HepG2 (cell line): ENCODE results near the gene HECTD1. TPM values are rescaled to one million over a fixed set of nuclear protein-coding genes. Genes with fewer than 3 reads are reported as not detected.

Source experiments
- ATAD3A ChIP-seq: sonication (generic); formaldehyde crosslinking; IDR thresholded peaks from 2 replicates; pipeline ENCODE4 v1.4.0; 2020; ENCODE audit warnings: missing genetic modification reagents
- CBX5 ChIP-seq: sonication (generic); formaldehyde crosslinking; IDR thresholded peaks from 2 replicates; pipeline ENCODE4 v1.4.0; 2020; ENCODE audit warnings: missing genetic modification reagents, borderline replicate concordance
- GATAD1 ChIP-seq: IDR thresholded peaks from 2 replicates; pipeline ENCODE4 v1.6.1; 2016; ENCODE audit warnings: missing genetic modification reagents, missing compliant biosample characterization
- HMGA1 ChIP-seq: sonication (generic); formaldehyde crosslinking; conservative IDR thresholded peaks from 2 replicates; pipeline ENCODE4 v1.4.0; 2020; ENCODE audit warnings: missing genetic modification reagents
- ISL2 ChIP-seq: sonication (generic); formaldehyde crosslinking; IDR thresholded peaks from 2 replicates; pipeline ENCODE4 v1.5.0; 2020; ENCODE audit warnings: missing genetic modification reagents
- JUND ChIP-seq: sonication (generic); formaldehyde crosslinking; IDR thresholded peaks from 2 replicates; pipeline ENCODE4 v1.8.0; 2022; ENCODE audit warnings: mild to moderate bottlenecking, missing genetic modification reagents
- MATR3 ChIP-seq: sonication (generic); formaldehyde crosslinking; IDR thresholded peaks from 2 replicates; pipeline ENCODE4 v1.4.0; 2020; ENCODE audit warnings: missing genetic modification reagents
- MED8 ChIP-seq: sonication (generic); formaldehyde crosslinking; IDR thresholded peaks from 2 replicates; pipeline ENCODE4 v1.8.1; 2023; ENCODE audit warnings: mild to moderate bottlenecking, missing genetic modification reagents; ENCODE audit not compliant: insufficient replicate concordance
- MIER2 ChIP-seq: IDR thresholded peaks from 2 replicates; pipeline ENCODE4 v1.6.1; 2016; ENCODE audit warnings: missing biosample characterization, missing genetic modification reagents
- NR3C1 ChIP-seq: sonication (generic); formaldehyde crosslinking; IDR thresholded peaks from 2 replicates; pipeline ENCODE4 v1.4.0; 2020; ENCODE audit warnings: missing genetic modification reagents
- RBAK ChIP-seq: sonication (generic); formaldehyde crosslinking; IDR thresholded peaks from 2 replicates; pipeline ENCODE4 v1.5.1; 2020; ENCODE audit warnings: mild to moderate bottlenecking, missing genetic modification reagents
- SAP130 ChIP-seq: IDR thresholded peaks from 2 replicates; pipeline ENCODE4 v1.6.1; 2016; ENCODE audit warnings: low read depth
- SNRNP70 ChIP-seq: fragments of 200-400 bp; formaldehyde crosslinking; IDR thresholded peaks from 2 replicates; pipeline ENCODE4 v1.6.1; 2017; ENCODE audit warnings: mild to moderate bottlenecking, low read depth, low read length, moderate library complexity
- SRSF4 ChIP-seq: fragments of 200-400 bp; formaldehyde crosslinking; IDR thresholded peaks from one replicate; pipeline ENCODE4 v1.6.1; 2018; ENCODE audit warnings: mild to moderate bottlenecking, low read depth, low read length, moderate library complexity; ENCODE audit not compliant: poor library complexity, severe bottlenecking
- TBX3 ChIP-seq: fragments of 450-650 bp; IDR thresholded peaks from 2 replicates; pipeline ENCODE4 v1.6.1; 2017; ENCODE audit warnings: antibody characterized with exemption, mild to moderate bottlenecking, inconsistent platforms, borderline replicate concordance
- ZFYVE20 ChIP-seq: sonication (generic); formaldehyde crosslinking; IDR thresholded peaks from 2 replicates; pipeline ENCODE4 v1.8.0; 2023; ENCODE audit warnings: low read depth, mild to moderate bottlenecking, moderate library complexity, missing genetic modification reagents, borderline replicate concordance
- ZNF136 ChIP-seq: sonication (generic); formaldehyde crosslinking; IDR thresholded peaks from 2 replicates; pipeline ENCODE4 v1.8.1; 2022; ENCODE audit warnings: low read depth, mild to moderate bottlenecking, moderate library complexity, missing genetic modification reagents
- ZNF329 ChIP-seq: sonication (generic); formaldehyde crosslinking; IDR thresholded peaks from 2 replicates; pipeline ENCODE4 v1.9.0; 2021; ENCODE audit warnings: low read depth, mild to moderate bottlenecking, missing genetic modification reagents
- polyA plus RNA-seq, 8 experiments: library from polyadenylated mRNA; depleted of rRNA in 3 of 8; stranded (reverse) in 7 of 8; unstranded in 1 of 8; fragments of >200 nt; fragmentation: Illumina TruSeq in 4 of 8; extraction: Trizol in 4 of 8; gene quantifications; 2 replicates each; pipeline versions ENCODE4 v1.2.1 to v1.2.3, GENCODE V29; 2011 to 2016; ENCODE audit warnings: low read depth in 4 of 8, missing spikeins in 1 of 8, mixed read lengths in 1 of 8; ENCODE audit not compliant: insufficient read depth in 1 of 8
- total RNA-seq, 5 experiments: library from RNA; depleted of rRNA; stranded (reverse); fragments of >200 nt; fragmentation: Illumina TruSeq; extraction: Trizol; gene quantifications; 2 replicates each; pipeline ENCODE4 v1.2.3, GENCODE V29; 2016; ENCODE audit warnings: low read depth in 1 of 5
- TF ChIP-seq, protein P1 (sequence below): sonication (generic); formaldehyde crosslinking; IDR thresholded peaks from 2 replicates; pipeline ENCODE4 v1.4.0; 2020; ENCODE audit warnings: missing genetic modification reagents, borderline replicate concordance
- TF ChIP-seq, protein P2 (sequence below): sonication (generic); formaldehyde crosslinking; IDR thresholded peaks from 2 replicates; pipeline ENCODE4 v1.8.1; 2023; ENCODE audit warnings: mild to moderate bottlenecking, missing genetic modification reagents, borderline replicate concordance
- TF ChIP-seq, protein P3 (sequence below): sonication (generic); formaldehyde crosslinking; IDR thresholded peaks from 2 replicates; pipeline ENCODE4 v1.5.0; 2020; ENCODE audit warnings: missing genetic modification reagents

The HECTD1 gene
- total and polyA plus RNA-seq, 2 of the 13 experiments (the other 11 are each of a cell fraction or from before 2014, with no cell fraction given), result 312 to 560 TPM

DNA sequence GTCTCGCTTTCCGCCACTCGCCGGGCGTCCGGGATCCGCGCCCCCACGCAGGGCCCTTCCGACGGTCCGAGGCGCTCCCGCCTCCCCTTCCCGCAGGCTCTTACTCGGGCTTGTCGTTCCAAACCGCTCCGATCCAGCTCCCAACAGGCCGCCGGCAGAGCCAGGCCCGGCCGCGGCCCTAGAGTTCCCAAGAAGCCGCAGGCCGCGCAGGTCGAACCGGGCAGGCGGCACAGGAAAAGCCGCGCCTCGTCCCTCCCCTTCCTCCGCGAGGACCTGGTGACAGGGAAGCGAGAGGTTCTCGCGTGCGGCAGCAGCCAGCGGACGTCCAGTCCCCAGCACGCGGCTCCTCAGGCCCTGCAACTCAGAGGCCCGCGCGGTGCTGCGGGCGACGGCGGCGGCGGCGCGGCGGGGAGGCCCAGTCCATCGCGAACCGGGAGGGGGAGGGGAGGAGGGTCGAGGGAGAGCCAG lies 272 bp downstream of the HECTD1 start (continued):
- TF ChIP-seq, protein P1, sequence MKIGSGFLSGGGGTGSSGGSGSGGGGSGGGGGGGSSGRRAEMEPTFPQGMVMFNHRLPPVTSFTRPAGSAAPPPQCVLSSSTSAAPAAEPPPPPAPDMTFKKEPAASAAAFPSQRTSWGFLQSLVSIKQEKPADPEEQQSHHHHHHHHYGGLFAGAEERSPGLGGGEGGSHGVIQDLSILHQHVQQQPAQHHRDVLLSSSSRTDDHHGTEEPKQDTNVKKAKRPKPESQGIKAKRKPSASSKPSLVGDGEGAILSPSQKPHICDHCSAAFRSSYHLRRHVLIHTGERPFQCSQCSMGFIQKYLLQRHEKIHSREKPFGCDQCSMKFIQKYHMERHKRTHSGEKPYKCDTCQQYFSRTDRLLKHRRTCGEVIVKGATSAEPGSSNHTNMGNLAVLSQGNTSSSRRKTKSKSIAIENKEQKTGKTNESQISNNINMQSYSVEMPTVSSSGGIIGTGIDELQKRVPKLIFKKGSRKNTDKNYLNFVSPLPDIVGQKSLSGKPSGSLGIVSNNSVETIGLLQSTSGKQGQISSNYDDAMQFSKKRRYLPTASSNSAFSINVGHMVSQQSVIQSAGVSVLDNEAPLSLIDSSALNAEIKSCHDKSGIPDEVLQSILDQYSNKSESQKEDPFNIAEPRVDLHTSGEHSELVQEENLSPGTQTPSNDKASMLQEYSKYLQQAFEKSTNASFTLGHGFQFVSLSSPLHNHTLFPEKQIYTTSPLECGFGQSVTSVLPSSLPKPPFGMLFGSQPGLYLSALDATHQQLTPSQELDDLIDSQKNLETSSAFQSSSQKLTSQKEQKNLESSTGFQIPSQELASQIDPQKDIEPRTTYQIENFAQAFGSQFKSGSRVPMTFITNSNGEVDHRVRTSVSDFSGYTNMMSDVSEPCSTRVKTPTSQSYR, result peak; percentile 95
- TF ChIP-seq ZNF329 (CRISPR knock-in tag) (no peak; the same call in 1 of the 2 replicates), TBX3 (no peak), ZFYVE20 (CRISPR knock-in tag) (peak; percentile 97), ATAD3A (CRISPR knock-in tag) (peak; percentile 98), MED8 (CRISPR knock-in tag) (peak; percentile 88), JUND (peak; percentile 90), NR3C1 (CRISPR knock-in tag) (peak; percentile 96), RBAK (CRISPR knock-in tag) (no peak), GATAD1 (peak; percentile 54; the same call in 1 of the 2 replicates), SNRNP70 (peak; percentile 31; the same call in 1 of the 2 replicates), ZNF136 (0 out of 2 replicates have a peak, but pooled peaks have one; percentile 2), SAP130 (CRISPR knock-in tag) (no peak), HMGA1 (no peak), MATR3 (no peak), MIER2 (CRISPR knock-in tag) (no peak), SRSF4 (peak; percentile 87), CBX5 (CRISPR knock-in tag) (0 out of 2 replicates have a peak, but pooled peaks have one; percentile 51), ISL2 (peak; percentile 58)
- TF ChIP-seq, protein P2, sequence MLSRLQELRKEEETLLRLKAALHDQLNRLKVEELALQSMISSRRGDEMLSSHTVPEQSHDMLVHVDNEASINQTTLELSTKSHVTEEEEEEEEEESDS (CRISPR knock-in tag), result peak; percentile 56; the same call in 1 of the 2 replicates
- TF ChIP-seq, protein P3, sequence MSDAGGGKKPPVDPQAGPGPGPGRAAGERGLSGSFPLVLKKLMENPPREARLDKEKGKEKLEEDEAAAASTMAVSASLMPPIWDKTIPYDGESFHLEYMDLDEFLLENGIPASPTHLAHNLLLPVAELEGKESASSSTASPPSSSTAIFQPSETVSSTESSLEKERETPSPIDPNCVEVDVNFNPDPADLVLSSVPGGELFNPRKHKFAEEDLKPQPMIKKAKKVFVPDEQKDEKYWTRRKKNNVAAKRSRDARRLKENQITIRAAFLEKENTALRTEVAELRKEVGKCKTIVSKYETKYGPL, result peak; percentile 88
